Cardiac septum (tissue), 1 donor: Measurements from ENCODE around the gene HOXD10. TPM values are rescaled to one million over a fixed set of nuclear protein-coding genes. Genes with fewer than 3 reads are reported as not detected.

Experiments
- DNase-seq: peaks from one replicate; pipeline ENCODE4 v3.0.0-alpha.2; 2020; ENCODE audit warnings: low spot score
- intact Hi-C: fragments of 100-400 bp; cut with DNase I; formaldehyde crosslinking; loops from one replicate; pipeline ENCODE4 v1.14.0; 2022
- total RNA-seq: library from RNA; stranded (reverse); fragmentation: NEBNext Ultra II Directional; extraction: Animal tissue kit (Norgen Biotek cat#: 25700); gene quantifications from one replicate; pipeline ENCODE4 v1.2.1, GENCODE V29; 2021
- donor health status: DM: no; HTN: no; CAD: no.

Gene HOXD10
- total RNA-seq, 1 donor from 2014 or later, result 0.16 TPM

- intact Hi-C loops, result no loop called here
- no peak for DNase-seq
Measured at GRCh38 chr2:176154576-176155252, 38.1 kb downstream of the HOXD10 start.

DNA sequence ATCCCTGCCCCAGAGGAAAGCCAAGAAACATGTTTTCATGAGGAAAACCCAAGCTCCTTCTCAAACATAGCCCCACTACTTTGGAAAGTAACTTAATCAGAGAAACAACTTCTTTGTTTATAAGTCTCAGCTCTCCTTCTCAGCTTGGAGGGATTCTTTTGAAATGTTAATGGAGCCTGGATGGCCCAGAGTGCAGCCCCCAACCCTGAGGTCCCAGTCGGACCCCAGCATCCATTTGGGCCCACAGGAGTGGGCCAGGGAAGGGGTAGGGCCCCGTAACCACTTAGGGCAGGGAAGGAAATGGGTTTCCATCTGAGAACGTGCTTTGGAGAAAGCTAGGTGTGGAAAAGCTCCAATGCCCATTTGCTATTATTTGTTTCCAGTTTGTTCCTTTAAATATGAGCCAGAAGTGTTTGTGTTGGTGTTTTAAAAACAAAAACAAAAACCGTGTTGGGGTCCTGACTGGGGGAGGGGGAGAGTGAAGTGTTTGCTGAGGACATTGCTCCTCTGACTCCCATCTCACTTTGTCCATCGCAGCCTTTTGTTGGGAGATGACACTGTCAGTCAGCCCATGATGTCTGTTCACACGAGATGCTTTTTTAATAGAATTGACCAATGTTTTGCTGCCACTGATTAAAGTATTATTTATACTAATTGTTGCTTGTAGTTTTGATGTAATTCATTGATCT, 38.9 kb downstream of the HOXD10 start:
- DNase-seq, result no peak
- intact Hi-C loops, result loop anchor here (2.0 kb wide), 1 partner anchor 15 kb away; no protein-coding TSS in a partner anchor

- intact Hi-C loops, result loop anchor here (2.0 kb wide), 1 partner anchor 14 kb away; no protein-coding TSS in a partner anchor
- DNase-seq, result peak; percentile 33
Measured at GRCh38 chr2:176156301-176156806, 39.8 kb downstream of the HOXD10 start.

- no peak for DNase-seq
- intact Hi-C loops, result loop anchor here (2.0 kb wide), 1 partner anchor 14 kb away; no protein-coding TSS in a partner anchor
Measured at GRCh38 chr2:176156807-176157498, 40.4 kb downstream of the HOXD10 start, which contains the start of gene HOXD3. HOXD3 (plus strand) TSS chr2:176157307; CDS start chr2:176169115, 11,808 bp downstream.

- DNase-seq, result no peak
- intact Hi-C loops, result loop anchor here (2.0 kb wide), 1 partner anchor 13 kb away; no protein-coding TSS in a partner anchor
Measured at GRCh38 chr2:176157499-176158185, 41.1 kb downstream of the HOXD10 start.

GRCh38 chr2:176158186-176158591, 41.6 kb downstream of the HOXD10 start:
- intact Hi-C loops, result no loop called here
- no peak for DNase-seq

DNA sequence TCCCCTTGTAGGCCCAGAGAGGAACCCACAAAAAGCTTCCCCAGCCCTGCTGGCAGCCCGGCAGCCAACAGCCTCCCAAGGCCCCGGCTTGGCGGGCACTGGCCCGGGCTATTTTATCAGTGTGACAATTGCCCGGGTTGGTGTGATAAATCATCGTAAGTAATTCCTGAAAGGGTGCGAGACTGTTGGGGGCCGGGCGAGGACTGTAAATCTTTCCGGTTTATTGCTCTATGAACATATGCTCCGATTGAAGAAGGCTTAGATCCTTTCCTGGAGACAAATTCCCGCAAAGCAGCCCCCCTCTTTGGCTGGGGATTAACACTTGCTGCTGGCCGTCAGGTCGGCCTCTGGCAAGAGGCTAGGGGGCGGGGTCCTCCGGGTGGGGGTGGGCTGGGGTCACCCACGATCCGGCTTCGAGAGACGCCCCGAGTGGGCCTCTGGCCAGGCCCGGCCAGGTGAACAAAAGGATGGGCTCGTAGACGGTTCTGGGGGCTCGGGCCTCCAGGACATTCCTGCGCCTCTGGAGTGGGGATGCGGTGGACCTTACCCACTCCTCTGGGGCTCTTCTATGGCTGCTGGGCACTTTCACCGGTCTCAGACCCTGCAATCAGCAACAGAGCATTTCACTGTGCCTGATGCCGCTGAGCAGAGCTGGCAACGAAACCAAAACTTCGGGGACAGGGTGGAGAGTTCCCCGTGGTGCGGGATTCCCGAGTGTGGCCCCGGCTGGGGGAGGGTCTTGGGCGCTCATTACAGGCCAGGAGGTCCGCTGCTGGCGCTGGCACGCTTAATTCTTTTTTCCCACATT, 42.5 kb downstream of the HOXD10 start:
- no peak for DNase-seq
- intact Hi-C loops, result no loop called here

- DNase-seq, result no peak
- intact Hi-C loops, result no loop called here
Measured at GRCh38 chr2:176159663-176160250, 43.2 kb downstream of the HOXD10 start.

DNA sequence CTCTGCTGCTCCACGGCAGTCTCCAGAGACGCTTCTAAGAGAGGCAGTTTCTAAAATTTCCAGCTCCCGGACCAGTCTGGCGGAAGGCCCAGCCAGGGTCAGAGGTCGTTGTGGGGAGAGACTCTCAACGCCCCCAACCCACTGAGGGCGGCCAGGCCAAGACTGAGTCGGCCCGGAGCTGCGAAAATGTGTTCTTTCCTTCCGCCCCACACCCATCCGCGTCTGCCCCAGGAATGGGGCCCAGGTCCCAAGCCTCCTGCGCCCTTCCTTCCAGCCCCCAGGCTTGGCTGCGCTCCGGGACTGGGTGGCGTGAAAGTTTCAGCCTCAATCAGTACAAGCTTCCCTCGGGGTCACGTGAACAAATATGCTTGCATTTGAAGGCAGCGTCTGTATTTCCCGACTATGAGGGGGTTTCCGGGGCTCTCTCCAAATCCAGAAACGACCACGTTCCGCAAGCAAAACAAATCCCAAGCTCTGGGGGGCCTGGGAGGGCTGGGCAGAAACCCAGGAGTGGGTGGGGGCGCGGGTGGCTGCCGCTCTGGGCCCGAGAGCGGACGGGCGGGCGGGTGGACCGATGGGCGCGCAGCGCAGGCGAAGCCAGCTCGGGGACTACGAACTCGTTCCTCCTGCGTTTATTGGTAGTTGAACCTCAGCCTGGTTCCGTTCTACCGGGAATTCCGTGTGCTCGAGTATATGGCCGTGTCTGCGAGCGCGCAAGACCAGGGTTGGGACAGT, 43.8 kb downstream of the HOXD10 start:
- intact Hi-C loops, result no loop called here
- no peak for DNase-seq

DNA sequence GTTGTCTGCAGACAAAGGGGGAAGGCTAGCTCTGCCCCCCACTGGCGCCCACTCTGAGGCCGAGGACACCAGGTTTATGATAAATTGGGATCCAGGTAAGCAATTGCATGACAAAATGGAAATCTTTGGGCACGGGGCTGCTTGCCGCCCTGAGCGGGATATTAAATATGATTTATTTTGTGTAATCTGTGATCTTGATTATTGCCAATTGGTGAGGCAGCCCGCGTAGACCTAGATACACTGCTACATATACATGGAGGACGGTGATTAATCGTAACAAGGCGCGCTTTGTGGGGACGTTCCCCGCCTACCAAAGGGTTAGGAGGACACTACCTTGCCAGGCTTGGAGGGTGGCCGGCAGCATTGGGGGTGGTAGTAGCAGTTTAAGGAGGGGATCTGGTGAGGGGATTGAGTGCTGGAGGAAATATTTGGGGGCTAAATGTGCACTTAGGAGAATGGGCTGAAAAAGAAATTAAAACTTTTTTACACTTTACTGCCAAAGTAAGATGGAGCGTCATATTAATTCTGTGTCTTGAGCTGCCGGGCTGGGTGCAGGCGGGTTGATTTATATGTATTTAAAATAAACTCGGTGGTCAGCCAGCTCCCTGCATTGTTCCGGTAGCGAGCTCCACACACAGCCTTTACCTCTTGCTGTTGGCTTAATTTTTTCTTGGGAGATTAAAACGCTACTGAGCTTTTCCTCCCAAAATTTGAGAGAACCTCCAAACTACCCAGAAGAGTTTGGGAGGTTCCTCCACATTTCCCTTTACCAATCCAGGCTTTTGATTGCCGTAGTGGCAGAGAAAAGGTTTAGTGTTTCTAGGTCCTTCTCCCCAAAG, 44.6 kb downstream of the HOXD10 start:
- intact Hi-C loops, result no loop called here
- no peak for DNase-seq

GRCh38 chr2:176161825-176162626, 45.4 kb downstream of the HOXD10 start:
- DNase-seq, result no peak
- intact Hi-C loops, result no loop called here

DNA sequence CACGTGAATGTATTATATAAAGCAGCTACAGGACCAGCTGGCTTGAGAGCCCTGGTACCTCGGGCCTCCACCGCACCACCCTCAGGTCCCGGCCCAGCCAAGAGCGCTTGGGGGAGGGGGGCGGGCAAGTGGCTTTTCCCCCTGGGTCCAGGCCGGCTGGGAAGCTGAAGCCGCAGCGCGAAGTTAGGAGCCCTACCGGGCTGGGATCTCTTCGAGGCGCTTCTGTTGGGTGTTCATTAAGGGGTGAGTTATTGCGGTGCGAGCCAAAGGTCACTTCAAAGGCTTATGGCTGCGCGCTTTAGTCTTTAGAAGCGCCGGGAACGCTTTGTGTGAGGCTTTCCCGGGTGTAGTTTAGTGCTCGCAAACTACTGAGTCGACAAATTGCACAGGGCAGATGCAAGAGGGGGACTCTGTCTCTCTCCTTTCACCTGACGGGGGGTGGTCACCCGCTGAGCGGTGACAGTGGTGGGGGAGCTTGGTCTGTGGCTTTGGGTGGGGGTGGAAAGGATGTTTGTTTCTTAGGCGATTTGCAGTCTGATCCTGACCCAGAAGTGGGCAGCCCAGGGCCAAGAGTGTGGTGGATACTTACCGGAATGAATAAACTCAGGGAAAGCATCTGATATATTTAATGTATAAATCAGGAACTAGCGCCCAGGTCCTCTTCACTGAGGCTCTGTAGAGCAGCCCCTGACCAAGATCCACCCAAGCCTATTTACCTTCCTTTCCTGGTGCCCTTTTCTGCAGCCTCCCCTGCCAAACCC, 46.5 kb downstream of the HOXD10 start:
- DNase-seq, result no peak
- intact Hi-C loops, result no loop called here

- DNase-seq, result no peak
- intact Hi-C loops, result no loop called here
Measured at GRCh38 chr2:176163672-176164056, 47.1 kb downstream of the HOXD10 start.

- no peak for DNase-seq
- intact Hi-C loops, result no loop called here
Measured at GRCh38 chr2:176164201-176164600, 47.6 kb downstream of the HOXD10 start.

- intact Hi-C loops, result no loop called here
- no peak for DNase-seq
Measured at GRCh38 chr2:176164611-176165369, 48.2 kb downstream of the HOXD10 start.
